OCI-LY3 (cell line): ENCODE data around the gene SLC51A.
A peak's percentile ranks its signal among the peaks of the same experiment; 100 is the strongest.

Experiments used
- H2AFZ ChIP-seq: fragments of 200-600, 300-600 bp; shearing (Covaris generic); 2 replicates; pipeline ENCODE4 v1.6.0; 2014; ENCODE audit warnings: antibody characterized with exemption, low read depth, low read length
- H3K27ac ChIP-seq: fragments of 200-600, 300-600 bp; sonication (generic); 2 replicates; pipeline ENCODE4 v1.5.1; 2014; ENCODE audit warnings: mild to moderate bottlenecking, low read length, moderate library complexity, mixed read lengths
- H3K27me3 ChIP-seq: fragments of 200-600, 300-600 bp; sonication (generic); 2 replicates; pipeline ENCODE4 v1.6.1; 2014; ENCODE audit warnings: low read depth, low read length, mixed read lengths
- H3K36me3 ChIP-seq: fragments of 200-600, 300-600 bp; sonication (generic); replicated peaks from 2 replicates; pipeline ENCODE3; 2014; ENCODE audit warnings: low read depth, low read length, mixed read lengths
- H3K4me1 ChIP-seq: fragments of 300-600, 200-600 bp; sonication (generic); 2 replicates; pipeline ENCODE4 v1.6.1; 2014; ENCODE audit warnings: low read length, mixed read lengths
- H3K4me2 ChIP-seq: fragments of 200-600, 300-600 bp; sonication (generic); 2 replicates; pipeline ENCODE4 v1.6.1; 2014; ENCODE audit warnings: low read length, mixed read lengths
- H3K4me3 ChIP-seq: fragments of 300-600, 200-600 bp; sonication (generic); 2 replicates; pipeline ENCODE4 v1.5.1; 2014; ENCODE audit warnings: antibody characterized with exemption, mild to moderate bottlenecking, low read length, moderate library complexity
- H3K79me2 ChIP-seq: fragments of 300-600, 200-600 bp; shearing (Covaris generic); 2 replicates; pipeline ENCODE4 v1.6.1; 2014; ENCODE audit warnings: mild to moderate bottlenecking, low read length, mixed read lengths
- H3K9ac ChIP-seq: fragments of 300-600, 200-600 bp; shearing (Covaris generic); 2 replicates; pipeline ENCODE4 v1.6.0; 2014; ENCODE audit warnings: mild to moderate bottlenecking, low read length, moderate library complexity
- H3K9me3 ChIP-seq: fragments of 200-600, 300-600 bp; shearing (Covaris generic); 2 replicates; pipeline ENCODE4 v1.6.1; 2014; ENCODE audit warnings: low read length, mixed read lengths; ENCODE audit not compliant: insufficient read depth
- H4K20me1 ChIP-seq: fragments of 200-600, 300-600 bp; sonication (generic); 2 replicates; pipeline ENCODE4 v1.6.1; 2016; ENCODE audit warnings: low read length, mixed read lengths; ENCODE audit not compliant: insufficient read depth
- EZH2phosphoT487 ChIP-seq: fragments of 200-600 bp; shearing (Covaris generic); IDR thresholded peaks from 2 replicates; pipeline ENCODE4 v1.6.1; 2018; ENCODE audit warnings: antibody characterized with exemption, mixed run types, low read depth
- TF ChIP-seq, protein P1 (sequence below): fragments of 200-600, 300-600 bp; sonication (generic); IDR thresholded peaks from 2 replicates; pipeline ENCODE4 v1.5.1; 2014; ENCODE audit warnings: antibody characterized with exemption, low read length, low read depth

SLC51A gene

GRCh38 chr3:196189566-196190347, 26.6 kb upstream of the SLC51A start:
- no peaks in the 10 kb centered on the region for H4K20me1 ChIP-seq
- H3K79me2 ChIP-seq: peaks cover 22% of the 10 kb centered on the region; the same call in 1 of the 2 replicates
- H3K36me3 ChIP-seq: no peaks in the 10 kb centered on the region
- H3K9me3 ChIP-seq: no peaks in the 10 kb centered on the region
- H2AFZ ChIP-seq: 0 out of 2 replicates have a peak overlapping the region, but pooled peaks have one; percentile 47
- peak overlapping the region; percentile 22 for H3K4me2 ChIP-seq
- H3K27me3 ChIP-seq: no peaks in the 10 kb centered on the region
- peaks cover 97% of the 10 kb centered on the region for H3K4me1 ChIP-seq
- peak overlapping the region; percentile 91 for H3K27ac ChIP-seq
- TF ChIP-seq, protein P1, sequence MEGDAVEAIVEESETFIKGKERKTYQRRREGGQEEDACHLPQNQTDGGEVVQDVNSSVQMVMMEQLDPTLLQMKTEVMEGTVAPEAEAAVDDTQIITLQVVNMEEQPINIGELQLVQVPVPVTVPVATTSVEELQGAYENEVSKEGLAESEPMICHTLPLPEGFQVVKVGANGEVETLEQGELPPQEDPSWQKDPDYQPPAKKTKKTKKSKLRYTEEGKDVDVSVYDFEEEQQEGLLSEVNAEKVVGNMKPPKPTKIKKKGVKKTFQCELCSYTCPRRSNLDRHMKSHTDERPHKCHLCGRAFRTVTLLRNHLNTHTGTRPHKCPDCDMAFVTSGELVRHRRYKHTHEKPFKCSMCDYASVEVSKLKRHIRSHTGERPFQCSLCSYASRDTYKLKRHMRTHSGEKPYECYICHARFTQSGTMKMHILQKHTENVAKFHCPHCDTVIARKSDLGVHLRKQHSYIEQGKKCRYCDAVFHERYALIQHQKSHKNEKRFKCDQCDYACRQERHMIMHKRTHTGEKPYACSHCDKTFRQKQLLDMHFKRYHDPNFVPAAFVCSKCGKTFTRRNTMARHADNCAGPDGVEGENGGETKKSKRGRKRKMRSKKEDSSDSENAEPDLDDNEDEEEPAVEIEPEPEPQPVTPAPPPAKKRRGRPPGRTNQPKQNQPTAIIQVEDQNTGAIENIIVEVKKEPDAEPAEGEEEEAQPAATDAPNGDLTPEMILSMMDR: no peak
- TF ChIP-seq EZH2phosphoT487: no peak
- H3K9ac ChIP-seq: peak overlapping the region; percentile 44
- H3K4me3 ChIP-seq: no peak overlapping the region

DNA sequence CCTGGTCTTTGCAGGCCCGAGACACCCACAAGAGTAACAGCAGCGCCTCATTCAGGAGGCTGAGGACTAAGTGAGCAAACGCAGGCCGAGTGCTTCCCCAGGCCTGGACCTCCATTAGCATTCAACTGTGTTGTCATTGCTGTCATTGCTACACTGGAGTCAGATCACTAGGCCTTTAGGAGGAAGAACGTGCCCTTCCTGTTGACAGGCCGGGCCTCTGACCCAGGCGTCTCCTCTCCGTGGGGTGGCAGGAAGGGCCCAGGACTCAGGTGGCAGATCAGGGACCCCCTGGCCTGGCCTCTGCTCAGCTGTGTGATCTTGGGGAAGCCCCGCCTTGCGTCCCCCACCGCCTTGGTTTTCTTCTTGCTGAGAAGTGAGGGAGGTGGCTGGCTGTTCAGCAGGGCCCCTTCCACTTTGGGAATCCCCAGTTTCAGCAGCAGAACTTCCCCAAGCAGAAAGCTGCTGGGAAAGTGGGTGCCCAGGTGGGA, 24.3 kb upstream of the SLC51A start:
- Histone ChIP-seq H3K79me2 (peaks cover 20% of the 10 kb centered on the region; the same call in 1 of the 2 replicates), H3K27ac (peak overlapping the region; percentile 91), H3K4me2 (peak overlapping the region; percentile 71)

GRCh38 chr3:196192524-196193051, 23.7 kb upstream of the SLC51A start:
- peak overlapping the region; percentile 71 for H3K4me2 ChIP-seq
- no peaks in the 10 kb centered on the region for H3K27me3 ChIP-seq
- H3K4me3 ChIP-seq: peak overlapping the region; percentile 59
- no peaks in the 10 kb centered on the region for H3K36me3 ChIP-seq
- H3K9ac ChIP-seq: peak overlapping the region; percentile 78
- no peaks in the 10 kb centered on the region for H4K20me1 ChIP-seq
- H3K27ac ChIP-seq: peak overlapping the region; percentile 91
- no peak overlapping the region for H2AFZ ChIP-seq
- peaks cover 87% of the 10 kb centered on the region for H3K4me1 ChIP-seq
- H3K79me2 ChIP-seq: peaks cover 20% of the 10 kb centered on the region; the same call in 1 of the 2 replicates
- TF ChIP-seq, protein P1: no peak
- no peak for TF ChIP-seq EZH2phosphoT487
- H3K9me3 ChIP-seq: no peaks in the 10 kb centered on the region

More for the DNA sequence above, 24.3 kb upstream of the SLC51A start:
- peak overlapping the region; percentile 78 for H3K9ac ChIP-seq
- H3K36me3 ChIP-seq: no peaks in the 10 kb centered on the region
- H3K9me3 ChIP-seq: no peaks in the 10 kb centered on the region
- H2AFZ ChIP-seq: no peak overlapping the region
- H4K20me1 ChIP-seq: no peaks in the 10 kb centered on the region
- peak overlapping the region; percentile 59 for H3K4me3 ChIP-seq
- no peak for TF ChIP-seq EZH2phosphoT487
- TF ChIP-seq, protein P1: peak; percentile 73
- no peaks in the 10 kb centered on the region for H3K27me3 ChIP-seq
- peaks cover 92% of the 10 kb centered on the region for H3K4me1 ChIP-seq

GRCh38 chr3:196193133-196193735, 23.1 kb upstream of the SLC51A start:
- Histone ChIP-seq H3K36me3 (no peaks in the 10 kb centered on the region), H2AFZ (peak overlapping the region; percentile 47; the same call in 1 of the 2 replicates), H3K4me3 (peak overlapping the region; percentile 59), H3K79me2 (peaks cover 20% of the 10 kb centered on the region; the same call in 1 of the 2 replicates), H3K9me3 (no peaks in the 10 kb centered on the region), H3K4me2 (peak overlapping the region; percentile 71), H3K27ac (peak overlapping the region; percentile 91), H3K9ac (peak overlapping the region; percentile 78), H4K20me1 (no peaks in the 10 kb centered on the region), H3K4me1 (peaks cover 80% of the 10 kb centered on the region), H3K27me3 (no peaks in the 10 kb centered on the region)
- TF ChIP-seq EZH2phosphoT487: no peak
- TF ChIP-seq, protein P1: no peak
